Small intestine (tissue), 7 donors: ENCODE measurements around the gene TMEM151B. TPM values are rescaled to one million over a fixed set of nuclear protein-coding genes. Genes with fewer than 3 reads are reported as not detected.
"Not testable (repeated sequence)": the region's sequence is repeated elsewhere in the genome, so short reads cannot be mapped to it uniquely, and the experiment has no call there.

ENCODE experiments used
- DNase-seq, 2 donors: peaks; one replicate each; pipeline versions ENCODE4 v3.0.0 to v3.0.0-alpha.2; 2013
- FAIRE-seq: peaks from 2 replicates; lab custom pipeline; 2012; peaks lifted over from hg19 to GRCh38; lab: Jason Lieb, UNC
- H3K27ac ChIP-seq, 3 donors: one replicate each; pipeline ENCODE4 v1.5.1; 2013; ENCODE audit warnings: low read length in 2 of 3, mild to moderate bottlenecking in 2 of 3, control low read depth in 1 of 3, inconsistent platforms in 1 of 3, low read depth in 1 of 3, moderate library complexity in 1 of 3
- H3K27me3 ChIP-seq, 3 donors: one replicate each; pipeline ENCODE4 v1.6.1; 2013; ENCODE audit warnings: low read length in 3 of 3, inconsistent platforms in 1 of 3; ENCODE audit not compliant: control insufficient read depth in 3 of 3, insufficient read depth in 3 of 3
- H3K36me3 ChIP-seq, 3 donors: one replicate each; pipeline ENCODE4 v1.6.1; 2013; ENCODE audit warnings: low read length in 3 of 3, inconsistent platforms in 1 of 3, low read depth in 1 of 3, mild to moderate bottlenecking in 1 of 3, moderate library complexity in 1 of 3; ENCODE audit not compliant: control insufficient read depth in 3 of 3, insufficient read depth in 2 of 3
- H3K4me1 ChIP-seq, 3 donors: one replicate each; pipeline ENCODE4 v1.6.1; 2013; ENCODE audit warnings: low read length in 2 of 3, inconsistent platforms in 1 of 3, low read depth in 1 of 3, mild to moderate bottlenecking in 1 of 3, moderate library complexity in 1 of 3; ENCODE audit not compliant: control insufficient read depth in 3 of 3, insufficient read depth in 2 of 3
- H3K4me3 ChIP-seq, 3 donors: one replicate each; pipeline ENCODE4 v1.5.1; 2013; ENCODE audit warnings: low read length in 3 of 3, control low read depth in 1 of 3, inconsistent platforms in 1 of 3, low read depth in 1 of 3, mild to moderate bottlenecking in 1 of 3, moderate library complexity in 1 of 3
- H3K9me3 ChIP-seq, 2 donors: one replicate each; pipeline ENCODE4 v1.6.1; 2013; ENCODE audit warnings: low read depth in 1 of 2, low read length in 1 of 2; ENCODE audit not compliant: control insufficient read depth in 2 of 2, insufficient read depth in 1 of 2
- WGBS, 3 donors: extraction: QIAGEN DNeasy Blood & Tissue Kit; methylation state at CpG; one replicate each; pipeline ENCODE4 v1.1.7; 2013; 5-methylcytosine and 5-hydroxymethylcytosine counted together
- polyA plus RNA-seq, 4 donors: library from polyadenylated mRNA; stranded (reverse) in 3 of 4; unstranded in 1 of 4; fragments of 200-250 nt in 3 of 4; fragments of 120-200 nt in 1 of 4; gene quantifications; one replicate each; pipeline versions ENCODE4 v1.2.1 to v1.2.3, GENCODE V29; 2013
- donor health status: healthy with polysubstance abuse.
- donor health status: control.
- donor health status: control.
- donor health status: Bipolar disorder and iron deficiency.
- donor health status: healthy.

Gene TMEM151B
- polyA plus RNA-seq, 4 donors = 0.96 to 3.1 TPM; not detected in 2

DNA sequence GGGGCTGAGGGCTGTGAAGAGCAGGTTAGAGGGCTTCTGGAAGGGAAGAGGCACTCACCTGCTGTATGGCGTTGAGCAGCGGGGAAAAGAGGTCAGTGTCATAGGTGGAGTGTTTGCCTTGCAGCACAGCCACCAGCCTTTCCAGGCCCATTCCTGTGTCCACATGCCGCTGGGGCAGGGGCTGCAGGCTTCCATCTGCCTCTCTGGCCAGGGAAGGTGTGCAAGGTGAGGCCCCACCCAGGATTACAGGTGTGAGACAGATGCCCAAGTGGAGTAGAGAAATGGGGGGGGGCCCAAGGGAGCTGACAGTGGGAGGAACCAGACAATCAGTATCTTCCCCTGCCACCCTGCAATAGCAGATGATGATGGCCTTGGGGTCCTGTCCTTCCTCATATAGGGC is 40.0 kb downstream of the TMEM151B start:
- Histone ChIP-seq H3K9me3 (no peaks in the 10 kb centered on the region), H3K27me3 (no peaks in the 10 kb centered on the region), H3K36me3 (peaks cover 3 to 59% (median 10%) of the 10 kb centered on the region in 3 donors), H3K4me1 (peaks cover 3 to 36% (median 12%) of the 10 kb centered on the region in 3 donors), H3K4me3 (no peak overlapping the region), H3K27ac (peak overlapping the region in 1 of 3 donors; percentile 10)
- FAIRE-seq (no peak), DNase-seq (no peak)
- WGBS, 3 donors = 79 to 93% (median 92%) methylated on average over 3 of the region's 3 CpGs

DNA sequence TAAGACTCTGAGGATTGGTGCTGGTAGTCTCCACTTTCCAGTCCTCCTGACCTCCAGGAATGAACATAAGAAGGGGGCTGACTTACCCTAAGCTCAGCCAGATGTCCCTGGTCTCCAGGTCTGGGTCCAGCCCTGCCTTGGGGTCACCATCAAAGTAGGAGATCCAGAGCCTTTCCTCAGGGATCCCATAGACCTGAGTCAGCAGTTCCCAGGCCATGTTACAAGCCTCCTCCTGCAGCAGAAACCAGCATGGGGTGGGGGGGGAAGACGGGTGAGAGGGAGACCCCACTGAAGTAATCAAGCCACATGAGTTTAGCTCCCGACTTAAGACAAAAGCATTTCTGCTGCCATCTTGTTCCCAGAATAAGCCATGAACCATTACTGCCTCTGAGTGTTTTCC is 41.1 kb downstream of the TMEM151B start:
- peaks cover 0 to 48% (median 4%) of the 10 kb centered on the region in 3 donors for H3K36me3 ChIP-seq
- peak overlapping the region in 1 of 3 donors; percentile 32 for H3K27ac ChIP-seq
- peaks cover 3 to 36% (median 12%) of the 10 kb centered on the region in 3 donors for H3K4me1 ChIP-seq
- DNase-seq (no peak), FAIRE-seq (no peak)
- no peaks in the 10 kb centered on the region for H3K9me3 ChIP-seq
- WGBS, 3 donors = 50 to 86% (median 71%) methylated on average over 2 of the region's 2 CpGs
- H3K4me3 ChIP-seq = no peak overlapping the region
- H3K27me3 ChIP-seq = peaks cover 0 to 3% (median 0%) of the 10 kb centered on the region in 3 donors

DNA sequence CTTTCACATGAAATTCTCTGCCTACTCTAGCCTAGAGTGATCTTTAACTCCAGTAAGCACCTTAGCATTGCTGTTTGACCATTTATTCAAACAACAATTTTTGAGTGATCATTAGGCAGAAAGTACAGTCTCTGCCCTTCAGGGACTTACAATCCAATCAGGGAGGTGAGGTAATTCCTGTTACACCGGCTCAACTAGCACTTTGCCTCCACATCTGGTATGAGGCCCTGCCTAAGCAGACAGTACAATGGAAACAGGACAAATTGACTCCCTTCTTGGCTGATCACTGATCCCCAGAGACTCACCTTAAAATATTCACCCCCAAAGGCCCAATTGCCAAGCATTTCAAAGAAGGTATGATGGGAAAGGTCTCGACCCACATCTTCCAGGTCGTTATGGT is 41.5 kb downstream of the TMEM151B start:
- 62 to 82% (median 75%) methylated on average over 3 of the region's 3 CpGs for WGBS, 3 donors
- H3K4me3 ChIP-seq = no peak overlapping the region
- H3K27ac ChIP-seq = no peak overlapping the region
- peaks cover 0 to 3% (median 0%) of the 10 kb centered on the region in 3 donors for H3K27me3 ChIP-seq
- no peaks in the 10 kb centered on the region for H3K9me3 ChIP-seq
- H3K36me3 ChIP-seq = peaks cover 0 to 43% (median 3%) of the 10 kb centered on the region in 3 donors
- peaks cover 3 to 36% (median 12%) of the 10 kb centered on the region in 3 donors for H3K4me1 ChIP-seq
- DNase-seq = no peak
- FAIRE-seq = no peak

DNA sequence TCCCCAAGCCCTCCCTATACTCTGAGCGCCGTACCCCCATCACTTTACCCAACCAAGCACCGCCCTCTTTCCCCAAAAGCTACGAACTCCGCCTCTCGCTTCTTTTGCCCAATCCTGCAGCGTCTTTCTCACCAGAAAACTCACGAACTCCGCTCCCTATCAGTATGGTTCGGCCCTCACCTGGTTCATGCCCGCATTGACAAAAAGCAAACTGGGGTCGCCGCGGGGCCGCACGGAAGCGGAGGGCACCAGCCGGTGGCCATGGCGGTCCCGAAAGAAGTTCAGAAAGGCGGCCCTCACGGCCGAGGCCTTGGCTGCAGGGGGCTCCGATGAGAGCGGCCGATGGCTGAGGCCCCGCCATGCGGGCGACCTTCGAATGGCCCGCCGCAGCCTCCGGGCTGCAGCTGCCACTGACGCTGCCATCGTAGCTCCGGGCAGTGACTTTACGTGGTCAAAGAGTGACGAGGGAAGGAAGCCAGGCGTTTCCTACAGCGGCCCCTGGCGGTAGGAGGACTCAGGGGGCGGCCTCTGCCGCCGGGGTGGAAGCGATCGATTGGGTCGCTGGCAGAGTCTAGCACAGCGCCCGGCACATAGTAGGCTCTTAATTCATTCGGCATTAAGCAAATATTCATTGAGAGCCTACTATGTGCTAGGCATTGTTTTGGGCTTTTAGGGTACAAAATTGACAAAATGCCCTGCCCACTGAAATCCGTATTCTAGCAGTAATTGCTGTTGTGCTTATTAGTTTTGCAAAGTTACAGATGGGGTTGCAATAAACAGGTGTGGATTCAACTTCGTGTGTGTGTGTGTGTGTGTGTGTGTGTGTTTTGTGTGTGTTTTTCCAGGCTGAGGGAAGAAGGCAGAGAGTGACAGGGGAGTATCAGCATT is 42.9 kb downstream of the TMEM151B start, which contains the start of gene AARS2:
Gene AARS2 (minus strand): TSS at position 447 of the 888 bp plus-strand sequence. CDS start 24 bp downstream, at position 423.
- Histone ChIP-seq H3K27ac (peak within 1 kb of the TSS; percentile 16 to 82 (median 39)), H3K27me3 (peaks cover 0 to 3% (median 0%) of the 10 kb centered on the region in 3 donors), H3K9me3 (no peaks in the 10 kb centered on the region), H3K4me1 (peaks cover 3 to 36% (median 12%) of the 10 kb centered on the region in 3 donors), H3K36me3 (peaks cover 0 to 30% (median 0%) of the 10 kb centered on the region in 3 donors), H3K4me3 (peak within 1 kb of the TSS; percentile 81 to 83 (median 82))
- DNase-seq (peak; percentile 87 to 96), FAIRE-seq (no peak)
- WGBS, 3 donors = 1 to 2% (median 1%) methylated on average over 51 to 52 of the region's 52 CpGs

DNA sequence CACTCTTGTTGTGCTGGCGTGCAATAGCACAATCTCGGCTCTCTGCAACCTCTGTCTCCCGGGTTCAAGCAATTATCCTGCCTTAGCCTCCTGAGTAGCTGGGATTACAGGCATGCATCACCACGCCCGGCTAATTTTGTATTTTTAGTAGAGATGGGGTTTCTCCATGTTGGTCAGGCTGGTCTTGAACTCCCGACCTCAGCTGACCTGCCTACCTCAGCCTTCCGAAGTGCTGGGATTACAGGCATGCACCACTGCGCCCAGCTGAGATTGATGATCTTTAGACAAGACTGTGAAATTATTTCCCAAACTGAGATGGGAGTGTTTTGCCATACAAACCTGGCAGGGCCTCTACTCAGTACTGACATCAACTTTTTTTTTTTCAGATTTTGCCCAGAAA is 44.4 kb downstream of the TMEM151B start:
- not testable (repeated sequence) for H3K27ac ChIP-seq, H3K27me3 ChIP-seq, H3K4me3 ChIP-seq, H3K9me3 ChIP-seq, FAIRE-seq, DNase-seq
- Histone ChIP-seq H3K36me3 (peaks cover 0 to 17% (median 0%) of the 10 kb centered on the region in 3 donors), H3K4me1 (peaks cover 3 to 27% (median 10%) of the 10 kb centered on the region in 3 donors)
- WGBS, 3 donors = 91 to 94% (median 91%) methylated on average over 8 of the region's 8 CpGs

DNA sequence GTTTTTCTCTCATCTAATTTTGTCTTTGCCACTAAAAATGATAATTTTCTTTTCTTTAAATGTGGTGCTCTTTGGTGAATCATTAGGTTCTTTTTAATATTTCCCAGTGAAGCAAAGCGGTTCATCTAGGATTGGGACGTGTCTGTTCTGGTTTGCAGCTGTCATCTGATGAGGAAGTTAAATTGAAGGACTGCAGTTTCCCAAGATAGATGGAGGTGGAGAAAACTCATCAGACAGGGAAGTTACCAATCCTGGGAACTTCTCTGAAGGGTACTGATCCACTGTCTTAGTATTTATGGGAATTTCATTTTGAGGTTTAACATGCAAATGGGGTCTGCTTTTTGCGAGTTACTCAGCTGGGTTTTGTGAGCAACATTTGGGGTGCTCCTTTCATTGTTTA is 45.3 kb downstream of the TMEM151B start:
- Histone ChIP-seq H3K27ac (no peak overlapping the region), H3K27me3 (peaks cover 0 to 9% (median 3%) of the 10 kb centered on the region in 3 donors), H3K4me3 (no peak overlapping the region), H3K36me3 (peaks cover 0 to 12% (median 0%) of the 10 kb centered on the region in 3 donors), H3K4me1 (peaks cover 3 to 19% (median 10%) of the 10 kb centered on the region in 3 donors), H3K9me3 (no peaks in the 10 kb centered on the region)
- 65 to 75% (median 73%) methylated on average over 3 of the region's 3 CpGs for WGBS, 3 donors
- no peak for FAIRE-seq
- DNase-seq = no peak

DNA sequence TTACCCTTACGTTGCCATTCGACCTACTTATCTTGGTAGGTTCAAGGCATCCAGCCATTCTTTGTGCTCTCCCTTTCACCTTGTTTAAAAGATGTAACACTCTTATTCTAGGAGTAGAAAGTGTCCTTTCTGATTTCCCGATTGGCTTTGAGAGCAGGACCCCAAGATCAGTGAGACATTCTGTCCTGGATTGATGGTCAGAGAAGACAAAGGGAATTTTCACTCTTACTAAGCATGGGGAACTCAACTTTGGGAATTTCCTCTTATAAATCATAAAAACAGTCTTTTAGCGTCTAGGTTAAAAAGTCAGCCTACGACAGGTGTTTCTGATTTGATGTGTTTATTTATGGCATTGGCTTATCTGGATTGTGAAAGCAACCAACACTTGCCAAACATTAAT is 45.7 kb downstream of the TMEM151B start:
- DNase-seq = no peak
- H3K4me3 ChIP-seq = no peak overlapping the region
- H3K9me3 ChIP-seq = no peaks in the 10 kb centered on the region
- FAIRE-seq = no peak
- WGBS, 3 donors = 33 to 64% (median 47%) methylated on average over 5 of the region's 5 CpGs
- H3K36me3 ChIP-seq = peaks cover 0 to 8% (median 0%) of the 10 kb centered on the region in 3 donors
- H3K27me3 ChIP-seq = peaks cover 0 to 9% (median 3%) of the 10 kb centered on the region in 3 donors
- H3K4me1 ChIP-seq = peaks cover 3 to 15% (median 9%) of the 10 kb centered on the region in 3 donors
- H3K27ac ChIP-seq = no peak overlapping the region

DNA sequence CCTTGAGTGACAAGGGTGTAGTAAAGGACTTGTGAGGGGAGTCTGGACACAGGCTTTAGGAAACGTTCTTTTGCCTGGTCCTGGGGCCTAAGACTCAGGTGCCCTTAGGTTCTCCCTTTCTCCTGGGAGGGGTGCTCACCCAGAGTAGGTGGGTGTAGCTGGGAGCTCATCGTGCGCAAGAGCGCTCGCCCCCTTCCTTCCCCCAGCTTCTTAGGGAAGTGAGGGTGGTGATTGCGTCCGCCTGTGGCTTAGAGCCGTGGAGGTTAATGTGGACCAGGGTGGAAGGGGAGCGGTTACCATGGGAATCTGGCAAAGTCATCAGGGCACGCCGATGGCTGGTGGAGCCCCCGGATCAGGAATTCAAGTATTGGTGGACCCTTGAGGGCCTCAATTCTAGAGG is 46.2 kb downstream of the TMEM151B start:
- H3K9me3 ChIP-seq = no peaks in the 10 kb centered on the region
- FAIRE-seq (no peak), DNase-seq (no peak)
- H3K4me1 ChIP-seq = peaks cover 3 to 10% (median 6%) of the 10 kb centered on the region in 3 donors
- peaks cover 0 to 3% (median 0%) of the 10 kb centered on the region in 3 donors for H3K36me3 ChIP-seq
- H3K27ac ChIP-seq = no peak overlapping the region
- H3K27me3 ChIP-seq = peaks cover 0 to 9% (median 3%) of the 10 kb centered on the region in 3 donors
- 80 to 87% (median 81%) methylated on average over 12 of the region's 12 CpGs for WGBS, 3 donors
- no peak overlapping the region for H3K4me3 ChIP-seq
